Immature natural killer cell (primary cell): ENCODE data around the gene SLC66A2. TPM values are rescaled to one million over a fixed set of nuclear protein-coding genes. Genes with fewer than 3 reads are reported as not detected.
A peak's percentile ranks its signal among the peaks of the same experiment; 100 is the strongest.
"Not testable (repeated sequence)": the region's sequence is repeated elsewhere in the genome, so short reads cannot be mapped to it uniquely, and the experiment has no call there.

Experiments
- DNase-seq, 3 donors: peaks; one replicate each; pipeline ENCODE4 v3.0.0; 2022; ENCODE audit warnings: mixed read lengths in 1 of 3
- H3K27ac Mint-ChIP-seq, 6 donors: one replicate each; pipeline ENCODE4 v1.8.0; 2020; ENCODE audit warnings: mixed read lengths in 6 of 6, mild to moderate bottlenecking in 5 of 6, inconsistent platforms in 4 of 6, moderate library complexity in 3 of 6
- H3K27me3 Mint-ChIP-seq, 3 donors: one replicate each; pipeline ENCODE4 v1.8.0; 2020 to 2021; ENCODE audit warnings: low read depth in 3 of 3, mild to moderate bottlenecking in 3 of 3, mixed read lengths in 3 of 3, moderate library complexity in 3 of 3, inconsistent platforms in 1 of 3
- H3K36me3 Mint-ChIP-seq, 3 donors: one replicate each; pipeline ENCODE4 v1.8.0; 2020; ENCODE audit warnings: mixed read lengths in 3 of 3, inconsistent platforms in 2 of 3, mild to moderate bottlenecking in 2 of 3
- H3K4me1 Mint-ChIP-seq, 2 donors: one replicate each; pipeline ENCODE4 v1.8.0; 2020; ENCODE audit warnings: inconsistent platforms in 2 of 2, mild to moderate bottlenecking in 2 of 2, mixed read lengths in 2 of 2, moderate library complexity in 1 of 2
- H3K4me3 Mint-ChIP-seq, 5 donors: one replicate each; pipeline ENCODE4 v1.8.0; 2020; ENCODE audit warnings: mild to moderate bottlenecking in 5 of 5, mixed read lengths in 5 of 5, inconsistent platforms in 3 of 5, moderate library complexity in 3 of 5
- H3K9me3 Mint-ChIP-seq, 6 donors: one replicate each; pipeline ENCODE4 v1.8.0; 2020; ENCODE audit warnings: mild to moderate bottlenecking in 6 of 6, mixed read lengths in 6 of 6, inconsistent platforms in 4 of 6, moderate library complexity in 3 of 6
- polyA plus RNA-seq, 3 donors: library from polyadenylated mRNA; unstranded; fragments of 300-500 nt; fragmentation: Illumina TruSeq; gene quantifications; one replicate each; pipeline ENCODE4 v1.2.3, GENCODE V29; 2021

SLC66A2 gene
- polyA plus RNA-seq, 3 donors from 2014 or later, result 9.0 to 16.5 (median 11.8) TPM

DNA sequence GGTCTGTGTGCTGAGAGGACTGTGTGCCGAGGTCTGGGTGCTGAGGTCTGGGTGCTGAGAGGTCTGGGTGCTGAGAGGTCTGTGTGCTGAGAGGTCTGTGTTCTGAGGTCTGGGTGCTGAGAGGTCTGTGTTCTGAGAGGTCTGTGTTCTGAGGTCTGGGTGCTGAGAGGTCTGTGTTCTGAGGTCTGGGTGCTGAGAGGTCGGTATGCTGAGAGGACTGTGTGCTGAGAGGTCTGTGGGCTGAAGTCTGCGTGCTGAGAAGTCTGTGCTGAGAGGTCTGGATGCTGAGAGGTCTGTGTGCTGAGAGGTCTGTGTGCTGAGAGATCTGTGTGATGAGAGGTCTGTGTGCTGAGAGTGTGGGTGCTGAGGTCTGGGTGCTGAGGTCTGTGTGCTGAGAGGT lies 85.5 kb downstream of the SLC66A2 start:
- H3K9me3 Mint-ChIP-seq, H3K4me3 Mint-ChIP-seq, H3K27me3 Mint-ChIP-seq, H3K27ac Mint-ChIP-seq, H3K4me1 Mint-ChIP-seq, H3K36me3 Mint-ChIP-seq, DNase-seq: not testable (repeated sequence)

DNA sequence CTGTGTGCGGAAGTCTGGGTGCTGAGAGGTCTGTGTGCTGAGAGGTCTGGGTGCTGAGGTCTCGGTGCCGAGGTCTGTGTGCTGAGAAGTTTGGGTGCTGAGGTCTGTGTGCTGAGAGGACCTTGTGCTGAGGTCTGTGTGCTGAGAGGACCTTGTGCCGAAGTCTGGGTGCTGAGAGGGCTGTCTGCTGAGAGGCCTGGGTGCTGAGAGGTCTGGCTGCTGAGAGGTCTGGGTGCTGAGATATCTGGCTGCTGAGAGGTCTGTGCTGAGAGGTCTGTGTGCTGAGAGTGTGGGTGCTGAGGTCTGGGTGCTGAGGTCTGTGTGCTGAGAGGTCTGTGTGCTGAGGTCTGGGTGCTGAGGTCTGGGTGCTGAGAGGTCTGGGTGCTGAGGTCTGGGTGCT lies 86.5 kb downstream of the SLC66A2 start:
- not testable (repeated sequence) for H3K36me3 Mint-ChIP-seq, H3K4me1 Mint-ChIP-seq

DNA sequence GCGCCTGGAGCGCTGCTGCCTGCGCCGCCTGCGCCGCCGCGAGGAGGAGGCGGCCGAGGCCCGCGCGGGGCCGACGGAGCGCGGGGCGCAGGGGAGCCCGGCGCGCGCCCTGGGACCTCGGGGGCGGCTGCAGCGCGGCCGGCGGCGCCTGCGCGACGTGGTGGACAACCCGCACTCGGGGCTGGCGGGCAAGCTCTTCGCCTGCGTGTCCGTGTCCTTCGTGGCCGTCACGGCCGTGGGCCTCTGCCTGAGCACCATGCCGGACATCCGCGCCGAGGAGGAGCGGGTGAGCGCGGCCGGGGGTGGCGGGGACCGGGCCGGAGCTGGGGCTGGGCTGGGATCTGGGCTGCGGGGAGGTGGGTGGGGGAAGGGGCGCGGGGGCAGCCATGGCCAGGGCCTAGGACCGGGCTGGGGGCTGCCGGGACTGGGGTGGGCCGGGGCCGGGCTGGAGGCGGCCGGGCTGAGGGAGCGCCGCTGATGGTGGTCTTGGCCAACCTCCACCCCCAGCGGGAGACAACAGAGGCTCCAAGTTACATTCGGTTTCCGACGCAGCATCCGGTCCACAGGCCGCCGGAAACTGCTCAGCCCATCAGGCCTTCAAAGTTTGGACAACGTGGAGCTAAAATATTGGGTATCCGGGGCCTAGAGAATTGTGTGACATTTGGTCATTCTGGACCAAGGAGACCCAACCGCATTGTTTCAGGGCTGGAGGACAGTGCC lies 87.3 kb downstream of the SLC66A2 start:
- Mint-ChIP-seq H3K36me3 (no peaks in the 10 kb centered on the region), H3K4me1 (no peaks in the 10 kb centered on the region), H3K9me3 (peaks cover 0 to 9% (median 2%) of the 10 kb centered on the region in 6 donors), H3K4me3 (no peak overlapping the region), H3K27me3 (peaks cover 0 to 4% (median 0%) of the 10 kb centered on the region in 3 donors), H3K27ac (no peak overlapping the region)
- DNase-seq, result no peak

More for the DNA sequence above, 86.5 kb downstream of the SLC66A2 start:
- H3K27me3 Mint-ChIP-seq, DNase-seq, H3K27ac Mint-ChIP-seq, H3K9me3 Mint-ChIP-seq, H3K4me3 Mint-ChIP-seq: not testable (repeated sequence)

DNA sequence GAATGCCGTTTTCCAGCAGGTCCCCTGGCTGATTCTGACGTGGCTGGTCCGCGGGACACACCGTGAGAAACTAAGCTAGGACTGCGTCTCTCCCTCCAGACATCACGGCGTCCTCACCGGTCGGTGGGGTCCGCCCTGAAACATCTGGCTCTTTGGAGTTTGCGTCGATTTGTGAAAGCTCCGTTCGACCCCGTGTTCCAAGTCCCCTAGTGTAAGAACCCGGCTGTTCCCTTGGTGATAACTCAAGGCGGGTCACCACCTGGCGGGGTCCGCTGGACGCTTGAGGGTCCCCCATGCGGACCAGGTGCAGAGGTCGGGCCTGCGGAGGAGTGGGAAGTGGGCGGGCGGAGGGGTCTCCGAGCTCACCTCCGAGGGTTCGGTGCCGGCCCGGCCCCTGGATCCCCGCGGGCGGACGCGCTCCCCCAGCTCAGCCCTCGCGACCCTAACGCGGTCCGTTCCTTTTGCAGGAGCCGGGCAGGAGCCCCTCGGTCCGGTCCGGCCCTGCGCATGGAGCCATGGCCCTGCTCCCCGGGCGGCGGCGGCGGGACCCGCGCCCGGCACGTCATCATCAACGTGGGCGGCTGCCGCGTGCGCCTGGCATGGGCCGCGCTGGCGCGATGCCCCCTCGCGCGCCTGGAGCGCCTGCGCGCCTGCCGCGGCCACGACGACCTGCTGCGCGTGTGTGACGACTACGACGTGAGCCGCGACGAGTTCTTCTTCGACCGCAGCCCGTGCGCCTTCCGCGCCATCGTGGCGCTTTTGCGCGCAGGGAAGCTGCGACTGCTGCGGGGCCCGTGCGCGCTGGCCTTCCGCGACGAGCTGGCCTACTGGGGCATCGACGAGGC lies 88.1 kb downstream of the SLC66A2 start:
- Mint-ChIP-seq H3K9me3 (peaks cover 0 to 9% (median 2%) of the 10 kb centered on the region in 6 donors), H3K36me3 (no peaks in the 10 kb centered on the region)
- DNase-seq, result no peak

DNA sequence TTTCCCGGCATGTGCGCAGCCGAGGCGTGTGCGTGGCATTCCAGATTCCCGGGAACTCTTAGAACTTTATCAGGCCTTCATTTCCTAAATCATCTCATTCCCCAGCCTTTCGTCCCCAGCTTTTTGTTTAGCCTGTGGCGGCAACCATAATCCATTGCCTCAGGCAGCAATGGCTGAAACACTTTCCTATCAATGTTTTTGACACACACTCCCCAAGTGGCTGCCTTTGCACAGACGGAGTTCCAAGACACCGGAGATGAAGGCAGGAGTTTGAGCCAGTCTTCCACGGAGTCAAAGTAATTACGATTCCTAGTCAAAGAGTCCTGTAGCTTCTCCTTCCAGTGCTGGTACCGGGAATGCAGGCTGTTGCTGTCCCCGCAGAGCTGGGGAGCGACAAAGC lies 88.9 kb downstream of the SLC66A2 start:
- no peak overlapping the region for H3K4me3 Mint-ChIP-seq
- H3K4me1 Mint-ChIP-seq, result no peaks in the 10 kb centered on the region
- H3K27ac Mint-ChIP-seq, result no peak overlapping the region
- no peaks in the 10 kb centered on the region for H3K36me3 Mint-ChIP-seq
- peaks cover 0 to 4% (median 0%) of the 10 kb centered on the region in 3 donors for H3K27me3 Mint-ChIP-seq
- H3K9me3 Mint-ChIP-seq, result peaks cover 0 to 9% (median 2%) of the 10 kb centered on the region in 6 donors
- DNase-seq, result no peak

More for the DNA sequence above, 88.1 kb downstream of the SLC66A2 start:
- Mint-ChIP-seq H3K4me3 (no peak overlapping the region), H3K27ac (no peak overlapping the region), H3K4me1 (no peaks in the 10 kb centered on the region), H3K27me3 (peaks cover 0 to 4% (median 0%) of the 10 kb centered on the region in 3 donors)

DNA sequence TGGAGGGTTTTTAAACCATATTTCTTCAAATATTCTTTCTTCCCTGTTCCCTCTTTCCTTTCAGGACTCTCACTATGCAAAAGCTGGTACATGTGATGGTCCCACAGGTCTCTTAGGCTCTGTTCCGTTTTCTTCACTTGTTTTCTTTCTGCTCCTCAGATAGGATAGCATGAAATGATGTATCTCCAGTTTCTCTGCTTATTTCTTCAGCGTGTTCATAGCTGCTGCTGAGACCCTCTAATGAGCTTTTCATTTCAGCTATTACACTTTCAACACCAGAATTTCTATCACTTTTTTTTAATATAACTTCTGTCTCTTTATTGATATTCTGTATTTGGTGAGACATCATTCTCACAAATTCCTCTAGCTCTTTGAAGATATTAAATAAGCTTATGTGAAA lies 89.8 kb downstream of the SLC66A2 start:
- Mint-ChIP-seq H3K27me3 (peaks cover 0 to 4% (median 2%) of the 10 kb centered on the region in 3 donors), H3K4me3 (no peak overlapping the region), H3K27ac (no peak overlapping the region), H3K9me3 (peaks cover 0 to 9% (median 2%) of the 10 kb centered on the region in 6 donors), H3K4me1 (no peaks in the 10 kb centered on the region), H3K36me3 (no peaks in the 10 kb centered on the region)
- DNase-seq, result no peak

DNA sequence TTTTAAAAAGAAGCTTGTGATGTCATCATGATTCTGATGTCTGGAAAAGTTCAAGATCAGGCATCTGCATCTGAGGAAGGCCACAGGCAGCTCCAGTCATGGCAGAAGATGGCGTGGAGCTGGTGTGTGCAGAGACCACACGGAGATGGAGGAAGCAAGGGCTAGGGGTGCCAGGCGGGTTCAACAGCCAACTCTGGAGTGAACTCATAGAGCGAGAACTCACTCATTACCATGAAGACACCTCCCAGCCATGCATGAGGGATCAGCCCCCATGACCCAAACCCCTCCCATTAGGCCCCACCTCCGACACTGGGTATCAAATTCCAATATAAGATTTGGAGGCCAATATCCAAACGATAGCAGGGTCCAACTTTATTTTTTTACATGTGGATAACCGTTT lies 92.1 kb downstream of the SLC66A2 start:
- DNase-seq, result no peak
- peaks cover 0 to 9% (median 2%) of the 10 kb centered on the region in 6 donors for H3K9me3 Mint-ChIP-seq
- H3K27me3 Mint-ChIP-seq, result peaks cover 4 to 7% (median 6%) of the 10 kb centered on the region in 3 donors
- H3K36me3 Mint-ChIP-seq, result no peaks in the 10 kb centered on the region
- no peak overlapping the region for H3K4me3 Mint-ChIP-seq
- H3K4me1 Mint-ChIP-seq, result no peaks in the 10 kb centered on the region
- no peak overlapping the region for H3K27ac Mint-ChIP-seq

DNA sequence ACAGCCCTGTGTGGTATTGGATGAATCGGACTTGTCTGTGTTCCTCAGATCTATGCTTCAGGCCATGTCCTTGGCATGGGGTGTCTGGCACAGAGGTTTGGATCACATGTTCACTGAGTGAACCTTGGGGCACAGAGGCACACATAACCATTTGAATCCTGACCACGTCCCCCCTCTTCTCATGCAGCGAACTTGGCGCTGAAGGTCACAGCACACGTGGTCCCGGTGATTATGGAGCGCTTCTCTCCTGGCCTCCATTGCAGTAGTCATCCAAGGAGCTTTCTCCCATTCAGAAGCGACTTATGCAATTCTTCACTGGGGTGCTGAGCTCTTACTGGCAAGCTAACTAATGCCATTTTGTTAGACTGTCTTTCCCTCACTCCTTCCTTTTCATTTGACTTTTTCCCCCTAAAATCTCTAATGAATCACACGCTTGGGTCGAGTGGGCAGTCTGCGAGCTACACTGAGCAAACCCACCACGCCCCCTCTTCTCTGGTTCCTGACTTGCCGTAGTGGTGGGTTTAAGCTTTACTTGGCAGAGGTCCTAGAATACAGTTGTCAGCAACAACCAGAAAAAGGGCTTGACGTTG lies 94.3 kb downstream of the SLC66A2 start:
- DNase-seq, result no peak
- Mint-ChIP-seq H3K4me3 (no peak overlapping the region), H3K27ac (peak overlapping the region in 1 of 6 donors; percentile 63)

DNA sequence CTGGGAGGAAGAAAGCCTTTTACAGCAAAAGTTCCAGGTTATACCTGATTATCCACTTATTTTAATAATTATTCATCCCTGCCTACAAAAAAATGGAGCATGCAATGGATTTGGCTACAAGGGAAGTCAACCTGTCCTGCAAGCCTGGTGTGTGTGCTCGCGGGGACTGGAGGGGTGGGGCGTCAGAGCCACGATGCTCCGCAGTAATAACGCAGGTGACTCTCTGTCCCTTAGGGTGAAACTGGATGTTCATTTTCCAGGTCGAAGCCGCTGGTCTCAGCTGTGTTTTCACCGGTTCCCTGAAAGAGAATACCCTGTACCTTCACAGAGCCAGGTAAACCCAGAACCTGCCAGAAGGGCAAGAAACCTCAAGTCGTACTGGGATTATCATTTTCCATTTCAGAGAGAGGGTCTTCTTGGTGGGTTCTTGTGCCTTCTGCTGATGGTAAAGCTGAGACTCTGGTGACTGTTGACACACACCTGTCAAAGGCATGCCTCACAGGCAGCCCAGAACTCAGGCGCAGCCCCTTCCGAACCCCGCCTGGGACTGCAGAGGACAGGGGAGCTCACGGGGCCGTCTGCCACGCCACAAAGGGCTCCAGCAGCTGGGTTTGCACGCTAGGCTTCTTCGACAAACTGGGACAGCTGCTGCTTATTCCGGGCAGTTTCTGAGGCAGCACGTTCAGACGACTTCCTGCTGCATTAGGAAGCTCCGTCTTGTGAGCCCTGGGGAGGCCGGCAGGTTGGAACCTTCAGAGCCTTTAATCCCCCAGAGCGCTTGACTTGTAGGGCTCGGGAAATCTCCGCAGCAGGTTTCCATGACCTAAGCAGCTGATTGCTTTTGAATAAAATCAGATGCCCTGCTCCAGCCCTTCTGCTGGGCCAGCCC lies 95.1 kb downstream of the SLC66A2 start:
- no peaks in the 10 kb centered on the region for H3K36me3 Mint-ChIP-seq
- peaks cover 0 to under 1% (median 0%) of the 10 kb centered on the region in 6 donors for H3K9me3 Mint-ChIP-seq
- no peak overlapping the region for H3K27ac Mint-ChIP-seq
- H3K27me3 Mint-ChIP-seq, result peaks cover 4 to 9% (median 6%) of the 10 kb centered on the region in 3 donors
- no peaks in the 10 kb centered on the region for H3K4me1 Mint-ChIP-seq
- no peak overlapping the region for H3K4me3 Mint-ChIP-seq
- DNase-seq, result no peak

More for the DNA sequence above, 94.3 kb downstream of the SLC66A2 start:
- no peaks in the 10 kb centered on the region for H3K4me1 Mint-ChIP-seq
- H3K36me3 Mint-ChIP-seq, result no peaks in the 10 kb centered on the region
- H3K9me3 Mint-ChIP-seq, result peaks cover 0 to 8% (median 2%) of the 10 kb centered on the region in 6 donors
- H3K27me3 Mint-ChIP-seq, result peaks cover 4 to 9% (median 9%) of the 10 kb centered on the region in 3 donors

DNA sequence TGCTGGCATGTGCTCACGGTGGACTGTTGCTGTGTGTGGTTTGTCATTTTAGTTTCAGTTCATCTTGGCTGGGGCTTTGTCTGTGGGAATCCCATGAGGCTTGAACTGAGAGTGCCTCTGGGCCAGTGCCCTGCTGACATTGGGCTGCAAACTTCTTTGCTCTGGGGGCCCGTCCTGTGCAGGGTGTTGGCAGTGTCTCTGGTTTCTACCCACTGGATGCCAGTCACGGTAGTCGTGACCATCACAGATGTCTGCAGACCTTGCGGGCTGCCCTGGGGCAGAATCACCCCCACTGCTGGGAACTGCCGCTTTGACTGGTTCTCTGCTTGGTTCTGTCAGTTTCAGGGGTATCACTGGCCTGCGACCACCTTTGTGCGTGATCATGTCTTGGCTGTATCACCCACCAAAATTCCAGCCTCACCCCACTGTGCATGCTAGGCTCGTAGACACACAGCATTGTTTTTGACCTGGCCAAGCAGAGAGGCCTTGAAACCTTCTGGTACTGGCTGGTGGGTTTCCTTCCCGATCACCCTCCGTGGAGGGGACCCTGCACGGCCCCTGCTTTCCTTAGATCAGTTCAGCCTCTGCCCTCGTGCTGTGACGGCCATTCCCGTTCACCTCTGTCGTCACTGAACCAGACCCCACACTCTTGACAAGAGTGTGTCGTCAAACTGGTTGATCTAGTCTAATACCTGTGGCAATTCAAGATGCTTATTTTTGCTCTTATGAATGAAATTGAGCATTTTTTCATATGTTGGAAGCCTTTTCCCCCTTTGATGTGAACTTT lies 96.1 kb downstream of the SLC66A2 start:
- Mint-ChIP-seq H3K27me3 (peaks cover 4 to 9% (median 6%) of the 10 kb centered on the region in 3 donors), H3K4me3 (no peak overlapping the region), H3K9me3 (no peaks in the 10 kb centered on the region), H3K4me1 (no peaks in the 10 kb centered on the region), H3K27ac (no peak overlapping the region), H3K36me3 (no peaks in the 10 kb centered on the region)
- no peak for DNase-seq

DNA sequence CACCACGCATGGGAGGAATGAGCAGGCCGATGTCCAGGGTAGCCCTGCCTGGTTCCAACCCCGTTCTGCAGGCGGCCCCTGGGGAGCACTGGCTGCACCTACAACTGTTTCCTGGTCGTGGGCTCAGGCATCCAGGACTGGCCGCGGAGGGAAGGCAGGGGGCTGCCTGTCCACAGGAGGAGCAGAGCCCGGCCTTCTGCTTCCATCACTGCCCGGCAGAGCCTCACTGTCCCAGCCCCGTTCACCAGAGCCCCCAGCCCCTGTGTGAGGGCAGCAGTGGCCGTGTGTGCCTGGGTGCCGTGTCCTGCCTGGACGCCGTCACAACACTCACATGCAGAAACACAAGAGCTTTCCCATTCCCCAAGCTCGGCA lies 97.5 kb downstream of the SLC66A2 start:
- no peaks in the 10 kb centered on the region for H3K9me3 Mint-ChIP-seq
- no peaks in the 10 kb centered on the region for H3K4me1 Mint-ChIP-seq
- no peak overlapping the region for H3K27ac Mint-ChIP-seq
- peaks cover 4 to 9% (median 6%) of the 10 kb centered on the region in 3 donors for H3K27me3 Mint-ChIP-seq
- no peaks in the 10 kb centered on the region for H3K36me3 Mint-ChIP-seq
- DNase-seq, result no peak
- H3K4me3 Mint-ChIP-seq, result no peak overlapping the region

DNA sequence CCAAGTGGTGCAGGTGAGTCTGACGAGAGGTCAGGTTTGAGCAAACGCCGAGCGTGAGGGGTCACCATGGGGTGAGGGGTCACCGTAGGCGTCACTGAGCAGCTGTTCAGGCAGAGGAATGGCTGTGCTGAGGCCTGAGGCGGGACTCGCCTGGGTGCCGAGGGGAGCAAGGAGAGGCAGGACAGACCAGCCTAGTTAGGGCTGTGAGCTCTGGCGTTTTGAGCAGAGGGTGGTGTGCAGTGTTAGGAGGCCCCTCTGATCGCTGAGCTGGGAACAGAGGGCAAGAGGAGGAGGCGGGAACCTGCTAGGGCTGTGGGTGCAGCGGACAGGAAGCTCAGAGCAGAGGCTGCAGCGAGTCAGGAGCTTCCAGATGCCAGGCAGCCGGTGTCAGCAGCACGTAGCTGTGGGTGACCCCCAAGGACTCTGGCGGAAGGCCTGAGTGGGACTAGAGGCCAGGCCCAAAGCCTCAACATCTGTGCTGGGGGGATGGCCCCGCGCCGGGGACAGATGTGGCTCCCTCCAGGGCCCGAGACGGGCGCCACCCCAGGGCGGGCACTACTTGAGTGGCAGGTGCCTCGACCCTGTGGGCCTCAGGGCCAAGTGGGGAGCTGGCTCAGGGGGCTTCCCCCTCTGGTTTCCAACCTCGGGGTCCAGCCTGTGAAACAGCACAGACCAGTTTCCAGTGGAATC lies 98.0 kb downstream of the SLC66A2 start:
- H3K36me3 Mint-ChIP-seq, result no peaks in the 10 kb centered on the region
- no peaks in the 10 kb centered on the region for H3K9me3 Mint-ChIP-seq
- H3K4me1 Mint-ChIP-seq, result no peaks in the 10 kb centered on the region
- H3K4me3 Mint-ChIP-seq, result no peak overlapping the region
- H3K27me3 Mint-ChIP-seq, result peaks cover 4 to 9% (median 6%) of the 10 kb centered on the region in 3 donors
- DNase-seq, result no peak
- no peak overlapping the region for H3K27ac Mint-ChIP-seq
